ENCODE measurements around the gene C1orf35.
A peak's percentile ranks its signal among the peaks of the same experiment; 100 is the strongest.

Gene C1orf35

GRCh38 chr1:228109073-228109961, 6.2 kb upstream of the C1orf35 start, which contains the start of gene MRPL55:
Gene MRPL55 (minus strand): TSS chr1:228109299. CDS start chr1:228108260, 1,039 bp downstream.
- peak; percentile 91 for DNase-seq

DNA sequence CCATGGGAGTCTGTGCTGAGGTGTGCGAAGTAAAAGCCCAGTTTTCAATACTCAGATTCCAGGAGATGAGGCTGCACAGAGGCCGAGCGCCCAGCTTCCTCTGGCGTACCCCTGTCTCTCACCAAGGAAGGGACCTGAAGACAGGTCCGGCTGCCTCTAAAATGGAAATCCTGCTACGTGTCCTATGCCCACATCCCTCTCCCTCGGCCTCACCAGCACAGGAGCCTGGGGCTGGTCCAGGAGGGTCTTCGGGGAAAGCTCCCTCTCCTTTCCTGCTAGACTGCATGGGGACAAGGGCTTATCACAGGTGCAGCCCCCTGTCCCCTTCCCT, 5.6 kb upstream of the C1orf35 start:
- DNase-seq: no peak

DNA sequence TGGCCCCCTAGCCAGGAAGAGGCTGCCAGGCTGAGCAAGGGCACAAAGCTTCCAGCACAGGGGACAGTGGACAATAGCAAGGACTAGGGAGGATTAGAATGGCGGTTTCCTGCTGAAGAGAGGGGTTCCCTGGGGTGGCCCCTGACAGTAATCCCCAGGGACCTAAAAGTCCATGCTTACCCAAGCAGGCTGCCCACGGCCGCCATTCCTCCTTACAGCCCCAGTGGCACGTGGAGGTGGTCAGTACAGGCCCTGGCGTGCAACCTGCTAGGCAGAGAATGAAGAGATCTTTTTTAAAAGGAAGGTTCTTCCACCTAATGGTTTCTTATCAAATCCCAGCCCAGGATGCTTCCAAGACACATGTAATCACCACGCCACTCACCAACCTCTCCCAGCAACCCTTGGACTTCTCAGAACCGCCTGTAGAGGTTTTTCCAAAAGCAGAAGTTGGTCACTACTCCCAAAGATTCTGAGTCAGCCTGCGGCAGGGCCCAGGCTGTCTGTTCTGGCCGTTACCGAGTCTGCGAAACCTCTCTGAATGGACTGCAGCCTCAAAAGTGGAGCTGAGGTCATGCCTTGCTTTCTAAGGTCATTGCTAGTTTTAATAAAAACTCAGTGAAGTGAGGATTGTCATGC, 5.0 kb upstream of the C1orf35 start:
- DNase-seq: no peak

DNA sequence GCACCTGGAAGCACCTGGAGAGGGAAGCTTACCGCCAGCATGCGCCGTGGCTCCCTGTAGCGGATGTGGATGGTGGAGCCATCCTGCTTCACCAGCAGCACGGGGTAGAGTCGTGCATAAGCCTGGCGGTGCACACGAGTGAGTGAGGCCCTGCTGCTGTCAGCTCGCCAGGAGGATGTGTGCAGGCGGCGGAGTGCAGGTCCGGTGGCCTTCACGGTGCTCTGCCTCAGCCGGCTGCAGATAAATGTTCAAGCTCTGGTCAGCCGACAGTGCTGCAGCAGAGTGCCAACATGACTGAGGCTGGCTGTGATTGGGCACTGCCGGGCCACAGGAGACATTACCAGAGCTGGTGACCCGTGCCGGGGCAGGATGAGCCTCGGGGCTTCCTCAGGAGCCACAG, 4.5 kb upstream of the C1orf35 start:
- no peak for DNase-seq

DNA sequence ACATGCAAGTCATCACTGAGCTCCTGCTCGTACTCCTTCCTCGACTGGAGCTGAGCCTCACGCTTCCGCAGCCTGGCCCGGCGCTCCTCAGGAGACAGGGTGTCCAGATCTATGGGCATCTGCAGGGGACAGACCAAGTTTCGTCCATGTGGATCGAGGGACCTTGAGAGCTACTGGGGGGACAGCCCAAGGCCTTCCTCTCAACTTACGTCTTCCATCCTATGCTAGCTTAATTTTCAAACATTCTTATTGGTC, 3.6 kb upstream of the C1orf35 start:
- DNase-seq: no peak

DNA sequence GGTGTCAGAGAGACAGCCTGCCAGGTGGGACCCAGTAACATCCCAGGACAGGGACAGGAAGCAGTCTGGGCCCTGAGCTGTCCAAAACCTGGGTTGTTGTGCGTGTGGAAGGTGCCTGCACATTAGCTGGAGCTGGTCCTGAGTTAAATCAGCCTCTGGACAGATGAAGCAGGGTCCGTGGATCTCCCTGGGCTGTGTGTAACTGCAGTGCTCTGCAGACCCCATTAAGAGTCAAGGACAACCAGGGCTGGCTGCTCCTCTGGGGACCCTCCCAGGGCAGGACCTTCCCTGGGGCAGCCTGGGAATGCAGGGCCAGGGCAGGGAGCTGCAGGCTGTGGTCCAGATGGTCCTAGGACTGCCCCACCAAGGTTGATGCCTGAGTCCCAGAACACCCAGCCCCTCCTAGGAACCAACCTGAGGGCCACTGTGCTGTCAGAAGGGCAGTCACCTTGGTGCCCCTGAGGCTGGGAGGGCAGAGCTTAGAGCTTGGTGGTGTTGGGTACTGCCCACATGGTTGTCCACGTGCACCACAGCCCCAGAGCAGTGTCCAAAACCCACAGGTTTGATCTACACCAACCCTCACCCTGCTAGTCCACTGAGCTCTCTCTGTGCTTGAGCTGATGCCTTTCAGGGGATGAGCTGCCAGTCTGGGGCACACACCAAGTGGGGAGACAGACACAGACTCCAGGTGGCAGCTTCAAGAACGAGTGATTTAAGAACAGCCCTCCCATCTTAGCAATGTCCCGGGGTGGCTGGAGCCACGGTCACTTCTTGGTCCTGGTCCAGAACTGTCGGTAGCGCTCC, 3.1 kb upstream of the C1orf35 start:
- no peak for DNase-seq

DNA sequence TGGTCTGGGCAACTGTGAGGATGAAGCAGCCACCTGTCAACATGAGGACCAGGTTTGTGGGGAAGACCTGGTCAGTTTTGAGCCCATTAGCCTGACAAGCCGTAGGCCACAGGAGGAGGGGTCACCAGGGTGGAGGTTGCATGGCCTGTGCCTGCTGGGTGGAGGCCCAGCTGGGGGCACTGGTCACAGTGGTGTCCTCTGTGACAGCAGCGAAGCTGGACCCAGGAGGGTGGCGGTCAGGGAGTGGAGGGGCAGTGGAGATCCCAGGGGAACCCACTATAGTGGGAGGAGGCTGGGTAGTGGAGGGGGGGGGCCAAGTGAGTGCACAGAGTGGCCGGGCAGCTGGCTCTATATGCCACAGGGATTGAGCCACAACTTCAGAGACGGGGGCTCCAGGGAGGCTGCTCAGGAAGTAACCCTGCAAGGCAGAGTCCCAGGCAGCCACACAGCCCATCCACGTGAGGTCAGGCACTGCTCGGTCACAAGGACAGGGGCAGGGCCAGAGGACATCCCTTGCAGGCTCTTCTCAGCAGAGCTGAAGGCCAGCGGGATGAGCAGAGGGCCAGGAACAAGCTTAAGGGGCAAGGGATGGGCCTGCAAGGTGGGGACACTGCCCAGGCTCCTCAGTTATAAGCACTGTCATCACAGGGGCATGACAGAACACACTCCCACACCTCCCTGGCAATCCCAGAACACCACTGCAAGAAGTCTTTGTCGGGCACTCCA, 2.3 kb upstream of the C1orf35 start:
- DNase-seq: no peak

DNA sequence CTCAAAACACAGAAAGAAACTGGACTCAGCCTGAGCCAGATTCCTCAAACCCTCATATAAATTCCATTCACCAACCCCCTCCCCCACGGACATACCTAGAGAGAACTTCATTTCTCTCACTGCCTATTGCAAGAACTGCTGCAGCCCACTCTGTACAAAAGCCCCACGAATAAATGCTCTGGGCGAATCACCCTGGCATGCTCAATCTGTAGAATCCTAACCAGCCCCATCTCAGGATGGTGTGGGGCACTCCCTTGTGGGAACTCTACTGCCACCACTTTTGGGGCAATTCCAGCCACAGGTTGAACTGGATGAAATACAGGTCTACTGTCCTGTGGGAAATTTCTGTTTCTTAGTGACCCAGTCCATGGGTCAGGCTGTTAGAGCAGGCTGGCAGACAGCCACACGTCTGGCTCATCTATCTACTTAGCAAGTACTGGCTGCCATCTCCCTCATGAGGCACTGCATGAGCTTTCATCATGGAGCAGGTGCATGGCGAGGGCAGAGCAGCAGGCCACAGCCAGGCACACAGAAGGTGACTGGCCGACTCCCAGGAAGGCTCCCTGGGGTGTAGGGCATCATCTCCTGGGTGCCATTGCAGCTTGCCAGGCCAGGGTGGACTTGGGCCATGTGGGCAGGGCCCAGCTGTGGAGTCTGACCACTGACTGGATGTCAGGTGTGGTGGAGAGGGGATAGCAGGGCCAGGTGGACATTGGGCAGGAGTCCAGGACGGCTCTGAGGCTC, 1.6 kb upstream of the C1orf35 start:
- no peak for DNase-seq

- DNase-seq: peak; percentile 50
Observed at GRCh38 chr1:228101994-228102790, 933 bp downstream of the C1orf35 start.

DNA sequence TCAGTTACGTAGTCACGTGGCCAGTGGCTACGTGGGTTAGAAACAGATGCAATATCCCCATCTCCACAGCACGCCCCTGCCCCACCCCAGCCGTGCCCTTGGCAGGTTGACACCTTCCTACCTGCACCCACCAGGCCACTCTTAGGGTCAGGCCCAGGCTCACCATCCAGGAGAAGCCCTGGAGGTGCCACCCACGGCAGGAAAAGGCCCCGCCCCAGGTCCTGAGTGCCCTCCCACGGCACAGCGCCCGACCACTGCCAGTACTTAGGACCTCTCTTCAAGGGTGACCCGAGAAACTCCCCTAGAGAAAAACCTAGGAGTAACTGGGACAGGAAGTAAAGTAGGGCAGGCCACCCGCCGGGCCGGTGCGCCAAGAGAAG, 1.5 kb downstream of the C1orf35 start:
- DNase-seq: no peak

GRCh38 chr1:228100822-228101613, 2.1 kb downstream of the C1orf35 start:
- no peak for DNase-seq

DNA sequence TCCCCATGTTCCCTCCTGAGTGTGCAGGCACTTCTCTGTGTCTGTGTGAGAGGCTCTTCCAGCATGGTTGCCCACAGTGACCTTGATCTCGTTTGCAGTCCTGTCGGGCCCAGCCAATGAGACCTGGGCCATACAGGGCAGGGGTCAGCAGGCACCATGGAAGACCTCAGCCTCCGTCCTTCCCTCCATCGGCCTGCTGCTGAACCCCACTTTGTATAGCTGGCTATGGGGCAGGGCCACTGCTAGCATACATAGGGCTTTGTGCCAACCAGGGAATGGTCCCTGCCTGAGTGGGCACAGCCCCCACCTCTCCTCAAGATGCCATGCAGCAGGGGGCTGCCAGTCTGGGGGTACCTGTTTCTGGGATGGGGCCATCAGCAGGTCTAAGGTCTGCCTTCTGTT, 3.8 kb downstream of the C1orf35 start:
- no peak for DNase-seq

GRCh38 chr1:228098323-228098931, 4.7 kb downstream of the C1orf35 start:
- DNase-seq: no peak

DNA sequence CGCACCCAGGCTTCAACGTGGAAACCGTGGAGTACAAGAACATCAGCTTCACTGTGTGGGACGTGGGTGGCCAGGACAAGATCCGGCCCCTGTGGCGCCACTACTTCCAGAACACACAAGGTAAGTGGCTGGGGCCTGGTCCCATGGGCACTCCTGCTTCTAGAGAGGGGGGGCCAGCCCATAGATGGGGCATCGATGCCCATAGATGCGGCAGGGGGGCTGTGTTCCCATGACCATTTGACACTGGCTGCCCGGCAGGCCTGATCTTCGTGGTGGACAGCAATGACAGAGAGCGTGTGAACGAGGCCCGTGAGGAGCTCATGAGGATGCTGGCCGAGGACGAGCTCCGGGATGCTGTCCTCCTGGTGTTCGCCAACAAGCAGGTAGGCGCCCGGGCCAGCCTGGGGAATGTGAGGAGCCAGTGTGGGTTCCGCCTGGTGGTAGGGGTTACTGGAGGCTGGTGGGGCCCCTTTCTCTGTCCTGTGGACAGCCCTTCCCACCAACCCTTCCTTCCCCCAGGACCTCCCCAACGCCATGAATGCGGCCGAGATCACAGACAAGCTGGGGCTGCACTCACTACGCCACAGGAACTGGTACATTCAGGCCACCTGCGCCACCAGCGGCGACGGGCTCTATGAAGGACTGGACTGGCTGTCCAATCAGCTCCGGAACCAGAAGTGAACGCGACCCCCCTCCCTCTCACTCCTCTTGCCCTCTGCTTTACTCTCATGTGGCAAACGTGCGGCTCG, 5.6 kb downstream of the C1orf35 start:
- no peak for DNase-seq

GRCh38 chr1:228096416-228097332, 6.5 kb downstream of the C1orf35 start:
- no peak for DNase-seq

DNA sequence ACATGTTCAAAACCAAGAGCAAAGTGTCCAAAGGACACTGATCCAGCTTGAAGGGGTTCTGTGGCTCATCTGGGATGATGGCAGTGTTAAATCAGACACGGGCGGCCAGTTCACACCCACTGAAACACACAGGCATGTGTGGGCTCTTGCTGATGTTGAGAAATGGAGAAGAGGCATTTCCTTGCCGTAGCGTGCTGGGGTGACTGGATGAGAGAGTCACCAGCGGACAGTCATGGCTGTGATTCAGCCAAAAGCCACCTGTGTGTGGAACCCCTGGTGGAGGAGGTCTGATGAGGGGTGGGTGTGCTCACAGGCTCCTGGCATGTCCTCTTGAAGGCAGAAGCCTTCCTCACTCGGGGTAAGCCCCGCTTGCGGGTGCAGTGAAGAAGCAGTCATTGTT, 7.2 kb downstream of the C1orf35 start:
- DNase-seq: no peak

GRCh38 chr1:228095161-228095560, 8.0 kb downstream of the C1orf35 start:
- DNase-seq: no peak

- DNase-seq: no peak
Observed at GRCh38 chr1:228094432-228095016, 8.6 kb downstream of the C1orf35 start.
